HG02759 (cell line): ENCODE data around the gene NFIC.
"Not testable (repeated sequence)": the region's sequence is repeated elsewhere in the genome, so short reads cannot be mapped to it uniquely, and the experiment has no call there.

ENCODE experiments used
- ATAC-seq: cut with Tn5 transposase; IDR thresholded peaks from one replicate; pipeline ENCODE4 v1.9.1; 2021; ENCODE audit warnings: mild to moderate bottlenecking, moderate library complexity; ENCODE audit not compliant: unreplicated experiment

NFIC gene

GRCh38 chr19:3448616-3449334, 82.4 kb downstream of the NFIC start:
- no peak for ATAC-seq

GRCh38 chr19:3450796-3451411, 84.5 kb downstream of the NFIC start:
- ATAC-seq = no peak

GRCh38 chr19:3451451-3451866, 85.1 kb downstream of the NFIC start:
- ATAC-seq = no peak

- no peak for ATAC-seq
These were observed 86.0 kb downstream of the NFIC start for GRCh38 chr19:3452171-3452941.

- ATAC-seq = not testable (repeated sequence)
These were observed 86.5 kb downstream of the NFIC start for GRCh38 chr19:3452942-3453214.

- no peak for ATAC-seq
These were observed 87.5 kb downstream of the NFIC start for GRCh38 chr19:3453840-3454239.

- no peak for ATAC-seq
These were observed 88.4 kb downstream of the NFIC start for GRCh38 chr19:3454656-3455392.

- no peak for ATAC-seq
These were observed 89.1 kb downstream of the NFIC start for GRCh38 chr19:3455393-3455955.

GRCh38 chr19:3455960-3456601, 89.7 kb downstream of the NFIC start:
- no peak for ATAC-seq

GRCh38 chr19:3456925-3457527, 90.6 kb downstream of the NFIC start:
- ATAC-seq = no peak

GRCh38 chr19:3457528-3458228, 91.3 kb downstream of the NFIC start:
- ATAC-seq = no peak

GRCh38 chr19:3458229-3459088, 92.1 kb downstream of the NFIC start:
- ATAC-seq = no peak

- ATAC-seq = no peak
These were observed 92.9 kb downstream of the NFIC start for GRCh38 chr19:3459089-3459881.

- no peak for ATAC-seq
These were observed 93.7 kb downstream of the NFIC start for GRCh38 chr19:3459965-3460582.

- no peak for ATAC-seq
These were observed 96.8 kb downstream of the NFIC start for GRCh38 chr19:3462991-3463713.

- ATAC-seq = no peak
These were observed 97.6 kb downstream of the NFIC start for GRCh38 chr19:3463714-3464586.
